Glomerular visceral epithelial cell (primary cell): Measurements from ENCODE around the gene HELZ2.
A peak's percentile ranks its signal among the peaks of the same experiment; 100 is the strongest.
"Not testable (repeated sequence)": the region's sequence is repeated elsewhere in the genome, so short reads cannot be mapped to it uniquely, and the experiment has no call there.

Experiments
- DNase-seq: peaks from one replicate; pipeline ENCODE4 v3.0.0-alpha.2; 2016; ENCODE audit errors: extremely low spot score

HELZ2 gene

DNA sequence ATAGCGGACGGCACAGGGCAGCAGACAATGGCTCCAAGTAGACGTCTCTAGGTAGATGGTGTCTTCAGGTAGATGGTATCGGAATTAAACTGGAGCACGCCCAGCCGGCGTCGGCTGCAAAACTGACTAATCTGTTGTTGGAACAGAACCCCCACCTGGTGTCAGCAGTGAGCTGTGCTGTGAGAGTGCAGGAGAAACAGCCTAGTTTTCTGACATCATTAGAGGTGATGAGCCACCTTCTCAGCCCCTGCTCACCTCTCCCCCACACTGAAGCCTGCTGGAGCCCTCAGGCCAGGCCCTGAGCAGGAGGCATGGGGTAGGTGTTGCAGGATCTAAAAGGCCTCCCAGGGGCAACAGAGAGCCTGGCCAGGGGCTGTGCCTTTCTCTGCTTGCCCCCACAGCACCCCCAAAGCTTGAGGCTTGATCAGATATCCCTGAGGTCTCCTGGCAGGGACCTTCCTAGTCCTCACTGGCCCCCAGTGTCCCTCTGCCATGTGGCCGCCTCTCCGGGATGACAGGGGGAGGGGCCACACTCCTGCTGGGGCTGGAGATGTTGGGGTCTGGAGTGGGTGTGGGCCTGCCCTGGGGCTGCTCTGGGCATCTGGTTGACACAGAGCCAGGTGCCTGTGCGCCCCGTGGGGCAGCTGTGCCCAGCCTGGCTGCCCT is 6.9 kb upstream of the HELZ2 start:
- DNase-seq = peak; percentile 78

GRCh38 chr20:63579017-63579694 is 5.1 kb upstream of the HELZ2 start:
- DNase-seq = no peak

- no peak for DNase-seq
Observed at GRCh38 chr20:63578224-63579016, 4.4 kb upstream of the HELZ2 start.

DNA sequence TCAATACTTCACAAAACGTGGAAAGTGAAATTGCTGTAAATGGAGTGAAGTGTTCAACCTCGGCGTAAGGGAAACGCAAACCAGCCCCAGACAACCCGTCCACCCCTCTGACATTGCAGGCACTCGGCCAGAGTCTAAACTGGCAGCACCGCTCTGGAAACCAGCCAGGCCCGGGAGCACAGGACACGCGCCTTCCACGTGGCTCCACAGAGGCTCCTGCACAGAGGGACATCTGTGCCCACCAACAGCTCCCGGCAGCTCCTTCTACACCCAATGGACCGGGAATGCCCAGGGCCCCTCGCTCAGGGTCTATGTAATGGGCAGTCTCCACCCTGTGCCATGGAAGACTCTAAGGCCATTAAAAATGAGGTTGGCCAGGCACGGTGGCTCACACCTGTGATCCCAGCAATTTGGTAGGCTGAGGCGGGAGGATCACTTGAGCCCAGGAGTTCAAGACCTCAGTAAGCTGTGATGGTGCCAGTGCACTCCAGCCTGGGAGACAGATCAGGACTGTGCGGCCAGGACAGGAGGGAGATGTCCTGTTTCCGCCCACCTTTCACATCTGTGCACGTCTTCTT is 3.4 kb upstream of the HELZ2 start:
- no peak for DNase-seq

GRCh38 chr20:63576311-63576710 is 2.3 kb upstream of the HELZ2 start:
- DNase-seq = no peak

DNA sequence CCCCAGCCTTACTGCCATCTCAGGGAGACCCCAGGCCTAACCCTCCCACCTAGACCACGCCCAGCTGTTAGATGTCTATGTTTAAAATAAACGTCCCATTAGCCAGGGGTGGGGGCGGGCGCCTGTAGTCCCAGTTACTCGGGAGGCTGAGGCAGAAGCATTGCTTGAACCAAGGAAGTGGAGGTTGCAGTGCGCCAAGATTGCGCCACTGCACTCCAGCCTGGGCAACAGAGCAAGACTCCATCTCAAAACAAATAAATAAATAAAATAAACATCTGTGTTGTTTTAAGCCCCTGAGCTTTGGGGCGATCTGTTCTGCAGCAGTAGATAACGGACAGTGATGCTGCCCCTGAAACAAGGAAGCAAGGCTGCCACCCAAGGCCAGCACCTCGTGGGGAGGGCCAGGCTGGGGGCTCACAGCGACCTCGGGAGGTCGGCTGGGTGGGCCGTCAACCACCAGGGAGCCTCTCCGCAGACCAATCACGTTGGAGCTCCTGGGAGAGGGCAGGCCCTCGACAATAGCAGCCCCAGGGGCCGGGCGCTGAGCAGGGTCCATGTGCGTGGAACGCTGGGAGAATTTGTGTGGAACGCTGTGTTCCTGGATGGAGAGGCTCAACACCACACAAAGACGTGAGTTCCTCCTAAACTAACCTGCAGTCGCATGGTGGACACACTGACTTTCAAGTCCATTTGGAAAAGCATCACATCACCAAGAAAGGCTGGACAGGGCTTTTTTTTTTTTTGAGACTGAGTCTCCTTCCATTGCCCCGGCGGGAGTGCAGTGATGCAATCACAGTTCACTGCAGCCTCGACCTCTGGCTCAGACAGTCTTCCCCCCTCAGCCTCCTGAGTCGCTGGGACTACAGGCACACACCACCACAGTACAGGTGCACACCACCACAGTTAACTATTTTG is 1.0 kb upstream of the HELZ2 start:
- no peak for DNase-seq

DNA sequence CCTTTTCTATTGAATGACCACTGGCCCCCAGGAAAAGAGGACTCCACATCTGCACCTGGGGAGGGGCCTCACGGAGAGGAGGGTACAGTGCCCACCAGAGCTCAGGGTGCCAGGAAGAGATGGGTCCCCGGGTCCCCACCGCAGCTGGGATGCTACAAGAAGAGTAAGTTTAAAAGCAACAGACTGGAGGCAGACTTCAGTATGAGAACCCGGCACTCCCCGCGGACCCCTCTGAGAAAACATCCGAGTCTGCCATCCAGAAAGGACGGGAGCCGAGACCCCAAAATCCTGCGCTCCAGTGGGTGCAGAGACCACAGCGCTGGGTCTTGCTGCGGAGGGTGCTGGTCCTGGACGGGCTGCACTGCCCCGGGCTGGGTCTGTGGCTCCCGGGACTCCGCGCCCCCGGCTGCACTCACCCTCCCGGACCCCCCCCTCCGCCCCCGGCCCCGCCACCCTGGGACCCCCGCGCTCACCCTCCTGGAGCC is 350 bp downstream of the HELZ2 start:
- DNase-seq = no peak

DNA sequence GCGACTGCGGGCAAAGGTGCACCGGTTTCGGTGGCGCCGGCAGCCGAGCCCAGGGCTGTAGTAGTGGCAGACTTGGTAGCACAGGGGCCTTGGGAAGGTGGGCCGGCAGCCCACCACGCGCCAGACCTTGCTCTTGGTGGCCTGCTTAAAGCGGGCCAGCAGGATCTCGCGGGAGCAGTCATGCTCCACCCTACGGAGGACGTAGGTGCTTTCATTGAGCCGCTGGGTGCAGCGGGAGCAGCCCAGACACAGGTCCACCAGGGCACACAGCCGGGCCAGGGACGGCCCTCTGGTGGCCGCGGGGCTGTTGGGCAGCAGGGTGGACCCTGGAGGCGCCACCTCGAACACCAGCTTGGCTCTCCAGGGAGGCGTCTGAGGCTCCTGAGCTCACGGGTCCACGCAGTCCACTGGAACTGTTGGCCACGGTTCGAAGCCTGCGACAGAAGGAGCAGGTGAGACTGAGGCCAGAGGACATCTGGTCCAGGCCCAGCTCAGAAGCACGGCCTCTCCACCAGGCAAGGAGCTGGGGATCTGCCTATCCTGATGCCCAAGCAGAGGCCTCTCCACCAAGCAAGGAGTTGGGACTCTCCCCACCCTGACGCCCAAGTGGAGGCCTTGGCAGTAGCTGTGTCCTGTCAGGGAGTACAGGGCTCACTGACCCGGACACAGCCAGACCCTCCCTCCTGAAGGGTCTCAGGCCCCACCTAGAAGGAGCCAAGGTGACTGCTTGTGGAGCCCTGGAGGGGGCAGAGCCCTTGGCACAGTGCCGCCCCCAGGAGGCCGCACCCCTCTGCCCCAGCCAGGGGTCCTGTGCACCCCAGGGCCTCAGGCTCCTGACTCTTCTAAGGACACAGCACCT is 1.0 kb downstream of the HELZ2 start:
- DNase-seq = no peak

- DNase-seq = no peak
Observed at GRCh38 chr20:63572071-63572787, 1.8 kb downstream of the HELZ2 start.

- DNase-seq = not testable (repeated sequence)
Observed at GRCh38 chr20:63571087-63571478, 3.0 kb downstream of the HELZ2 start.

DNA sequence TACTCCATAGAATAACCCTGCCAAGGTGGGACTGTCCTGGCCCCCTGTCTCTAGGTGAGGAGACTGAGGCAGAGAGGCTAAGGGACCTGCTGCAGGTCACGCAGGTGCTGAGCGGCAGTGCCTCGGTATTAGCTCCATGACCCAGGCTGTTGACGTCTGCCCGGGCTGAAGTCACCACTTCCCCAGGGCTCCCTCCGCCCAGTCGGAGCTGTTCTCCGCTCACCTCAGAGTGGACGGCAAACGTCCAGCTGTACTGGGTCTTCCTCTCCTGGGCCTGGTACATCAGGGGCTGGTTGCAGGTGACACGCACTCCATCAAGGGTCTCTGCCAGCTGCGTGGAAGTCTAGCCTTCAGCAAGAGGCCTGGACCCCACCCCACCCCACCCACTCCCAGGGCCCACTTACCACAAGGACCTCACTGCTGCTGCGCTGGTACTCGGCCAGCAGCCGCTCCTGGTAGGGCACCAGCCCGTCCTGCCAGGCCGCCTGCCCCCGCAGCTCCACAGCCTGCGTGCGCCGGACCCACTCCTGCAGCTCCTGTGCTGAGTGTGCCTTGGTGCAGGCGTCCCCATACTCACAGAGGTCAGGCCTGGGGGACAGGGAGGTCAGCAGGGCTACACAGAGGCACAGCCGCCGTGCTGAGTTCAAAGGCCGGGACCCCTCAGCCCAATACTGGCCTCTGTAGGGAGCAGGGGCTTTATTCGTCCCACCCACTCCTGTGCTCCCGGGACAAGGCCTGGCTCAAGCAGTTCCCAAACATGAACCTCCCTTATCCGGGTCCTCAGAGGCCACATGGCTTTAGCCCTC is 3.6 kb downstream of the HELZ2 start:
- DNase-seq = no peak

GRCh38 chr20:63568986-63569949 is 4.8 kb downstream of the HELZ2 start:
- no peak for DNase-seq

GRCh38 chr20:63568170-63568981 is 5.7 kb downstream of the HELZ2 start:
- no peak for DNase-seq

GRCh38 chr20:63567386-63568169 is 6.5 kb downstream of the HELZ2 start:
- DNase-seq = no peak

GRCh38 chr20:63567136-63567385 is 7.0 kb downstream of the HELZ2 start:
- DNase-seq = no peak
